ENCODE measurements around the gene TNFRSF13B. TPM values are rescaled to one million over a fixed set of nuclear protein-coding genes. Genes with fewer than 3 reads are reported as not detected.

TNFRSF13B gene
- total RNA-seq, 2 donors from 2014 or later = 2.3 TPM; not detected in 1

GRCh38 chr17:16938031-16938430 lies 33.9 kb downstream of the TNFRSF13B start:
- DNase-seq (ENCODE audit: low spot score) (no peak), ATAC-seq (no peak)
- Mint-ChIP-seq H3K27ac (no peak overlapping the region), H3K27me3 (peaks cover 0 to 4% of the 10 kb centered on the region in 2 donors), H3K4me3 (no peak overlapping the region), H3K36me3 (no peaks in the 10 kb centered on the region), H3K9me3 (no peaks in the 10 kb centered on the region), H3K4me1 (ENCODE audit: low read depth in 2 of 2) (no peaks in the 10 kb centered on the region)

DNA sequence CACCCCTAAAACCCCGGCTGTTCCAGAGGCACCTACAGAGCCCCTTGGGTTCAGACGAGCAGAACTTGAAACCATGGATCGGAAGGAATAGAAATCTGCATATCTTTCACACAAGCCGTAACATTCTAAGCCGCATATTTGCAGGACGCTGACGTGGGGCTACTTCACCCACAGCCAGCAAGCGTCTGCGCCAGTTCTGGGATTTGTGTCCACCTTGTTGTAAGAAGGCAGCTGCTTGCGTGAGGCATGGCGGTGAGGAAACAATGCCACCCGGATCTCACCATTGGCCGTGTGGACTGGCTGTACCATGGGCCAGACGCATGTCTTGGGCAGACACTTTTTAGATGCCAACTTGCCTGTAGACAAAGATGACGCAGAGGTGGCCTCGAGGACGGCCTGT lies 34.5 kb downstream of the TNFRSF13B start:
- Mint-ChIP-seq H3K4me1 (ENCODE audit: low read depth in 2 of 2) (no peaks in the 10 kb centered on the region), H3K36me3 (no peaks in the 10 kb centered on the region), H3K4me3 (no peak overlapping the region), H3K27me3 (peaks cover 0 to 4% of the 10 kb centered on the region in 2 donors), H3K27ac (no peak overlapping the region), H3K9me3 (no peaks in the 10 kb centered on the region)
- ATAC-seq = no peak
- DNase-seq (ENCODE audit: low spot score) = no peak

GRCh38 chr17:16936536-16937310 lies 35.2 kb downstream of the TNFRSF13B start:
- H3K27me3 Mint-ChIP-seq = peaks cover 0 to 4% of the 10 kb centered on the region in 2 donors
- no peaks in the 10 kb centered on the region for H3K4me1 Mint-ChIP-seq (ENCODE audit: low read depth in 2 of 2)
- H3K4me3 Mint-ChIP-seq = no peak overlapping the region
- H3K36me3 Mint-ChIP-seq = no peaks in the 10 kb centered on the region
- no peaks in the 10 kb centered on the region for H3K9me3 Mint-ChIP-seq
- ATAC-seq = no peak
- no peak overlapping the region for H3K27ac Mint-ChIP-seq
- no peak for DNase-seq (ENCODE audit: low spot score)

- no peak for DNase-seq (ENCODE audit: low spot score)
- ATAC-seq = no peak
- H3K27me3 Mint-ChIP-seq = peaks cover 0 to 4% of the 10 kb centered on the region in 2 donors
- H3K4me1 Mint-ChIP-seq (ENCODE audit: low read depth in 2 of 2) = no peaks in the 10 kb centered on the region
- no peaks in the 10 kb centered on the region for H3K36me3 Mint-ChIP-seq
- H3K27ac Mint-ChIP-seq = no peak overlapping the region
- H3K9me3 Mint-ChIP-seq = no peaks in the 10 kb centered on the region
- no peak overlapping the region for H3K4me3 Mint-ChIP-seq
These were observed 36.1 kb downstream of the TNFRSF13B start for GRCh38 chr17:16935786-16936185.

- DNase-seq (ENCODE audit: low spot score) (no peak), ATAC-seq (no peak)
- Mint-ChIP-seq H3K4me1 (ENCODE audit: low read depth in 2 of 2) (no peaks in the 10 kb centered on the region), H3K36me3 (no peaks in the 10 kb centered on the region), H3K4me3 (no peak overlapping the region), H3K27me3 (peaks cover 0 to 4% of the 10 kb centered on the region in 2 donors), H3K9me3 (no peaks in the 10 kb centered on the region), H3K27ac (no peak overlapping the region)
These were observed 36.7 kb downstream of the TNFRSF13B start for GRCh38 chr17:16935241-16935663.

GRCh38 chr17:16934836-16935235 lies 37.1 kb downstream of the TNFRSF13B start:
- Mint-ChIP-seq H3K27me3 (peaks cover 0 to 4% of the 10 kb centered on the region in 2 donors), H3K27ac (no peak overlapping the region), H3K4me3 (no peak overlapping the region), H3K36me3 (no peaks in the 10 kb centered on the region), H3K9me3 (no peaks in the 10 kb centered on the region), H3K4me1 (ENCODE audit: low read depth in 2 of 2) (no peaks in the 10 kb centered on the region)
- DNase-seq (ENCODE audit: low spot score) = no peak
- no peak for ATAC-seq

DNA sequence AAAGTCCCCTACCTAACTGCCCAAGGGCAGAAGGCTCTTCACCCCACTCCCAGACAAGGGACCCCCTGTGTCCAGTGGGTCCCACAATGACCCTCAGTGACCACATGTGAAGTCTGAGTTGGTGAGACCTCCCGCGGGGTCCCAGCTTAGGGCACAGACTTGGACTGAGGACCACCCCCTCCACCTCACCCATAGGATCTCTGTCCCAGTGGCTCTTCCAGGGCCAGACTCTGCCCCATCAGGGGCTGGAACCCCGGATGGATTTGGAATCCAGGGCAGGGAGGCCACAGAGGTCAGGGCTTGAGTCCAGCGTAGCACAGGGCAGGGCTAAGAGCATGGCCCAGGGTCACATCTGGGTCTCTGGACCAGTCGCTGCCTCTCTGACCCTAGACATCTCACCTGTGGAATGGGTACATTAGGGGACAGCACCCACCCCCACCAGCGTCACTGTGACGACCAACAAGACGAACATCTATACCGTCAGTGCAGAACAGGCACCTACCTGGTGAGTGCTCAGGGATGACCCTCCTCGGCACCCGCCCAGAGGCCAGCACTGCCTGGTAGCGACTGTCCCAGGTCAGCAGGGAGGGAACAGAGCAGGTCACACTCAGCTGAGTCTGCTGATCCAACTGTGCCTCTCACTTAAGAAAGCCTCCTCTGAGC lies 37.7 kb downstream of the TNFRSF13B start:
- Mint-ChIP-seq H3K27me3 (peaks cover 0 to 4% of the 10 kb centered on the region in 2 donors), H3K27ac (no peak overlapping the region), H3K36me3 (no peaks in the 10 kb centered on the region), H3K4me1 (ENCODE audit: low read depth in 2 of 2) (no peaks in the 10 kb centered on the region), H3K9me3 (no peaks in the 10 kb centered on the region), H3K4me3 (no peak overlapping the region)
- ATAC-seq = peak in 1 of 2 donors; percentile 11
- DNase-seq (ENCODE audit: low spot score) = no peak

DNA sequence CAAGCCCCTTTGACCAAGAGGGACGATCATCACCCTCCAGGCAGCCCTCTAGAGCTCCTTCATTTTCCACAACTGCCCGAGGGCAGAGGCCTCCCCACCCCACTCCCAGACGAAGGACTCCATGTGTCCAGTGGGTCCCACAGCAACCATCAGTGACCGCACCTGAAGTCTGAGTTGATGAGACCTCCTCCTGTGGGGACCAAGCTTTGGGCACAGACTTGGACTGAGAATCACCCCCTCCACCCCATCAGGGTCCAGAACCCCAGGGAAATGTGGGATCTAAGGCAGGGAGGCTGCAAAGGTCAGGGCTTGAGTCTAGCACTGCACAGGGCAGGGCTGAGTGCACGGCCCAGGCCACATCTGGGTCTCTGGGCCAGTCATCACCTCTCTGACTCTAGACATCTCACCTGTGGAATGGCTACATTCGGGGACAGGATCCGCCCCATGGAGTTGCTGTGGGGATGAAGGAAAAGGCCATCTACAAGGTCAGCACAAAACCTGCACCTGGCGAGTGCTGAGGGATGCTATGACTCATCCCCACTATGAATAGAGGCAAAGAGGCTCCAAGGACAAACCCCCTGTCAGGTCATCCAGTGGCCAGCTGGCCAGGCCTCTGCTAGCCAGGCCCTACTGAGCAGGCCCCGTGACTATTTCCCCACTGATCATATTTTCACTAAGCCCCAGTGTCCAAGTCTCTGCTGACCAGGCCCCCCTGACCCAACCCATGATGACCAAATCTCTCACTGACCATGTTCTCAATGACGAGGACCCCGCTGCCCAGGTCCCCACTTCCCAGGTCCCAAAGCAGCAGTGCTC lies 38.4 kb downstream of the TNFRSF13B start:
- Mint-ChIP-seq H3K27me3 (peaks cover 0 to 4% of the 10 kb centered on the region in 2 donors), H3K9me3 (no peaks in the 10 kb centered on the region), H3K4me3 (no peak overlapping the region), H3K36me3 (no peaks in the 10 kb centered on the region), H3K4me1 (ENCODE audit: low read depth in 2 of 2) (no peaks in the 10 kb centered on the region), H3K27ac (no peak overlapping the region)
- no peak for ATAC-seq
- DNase-seq (ENCODE audit: low spot score) = no peak

DNA sequence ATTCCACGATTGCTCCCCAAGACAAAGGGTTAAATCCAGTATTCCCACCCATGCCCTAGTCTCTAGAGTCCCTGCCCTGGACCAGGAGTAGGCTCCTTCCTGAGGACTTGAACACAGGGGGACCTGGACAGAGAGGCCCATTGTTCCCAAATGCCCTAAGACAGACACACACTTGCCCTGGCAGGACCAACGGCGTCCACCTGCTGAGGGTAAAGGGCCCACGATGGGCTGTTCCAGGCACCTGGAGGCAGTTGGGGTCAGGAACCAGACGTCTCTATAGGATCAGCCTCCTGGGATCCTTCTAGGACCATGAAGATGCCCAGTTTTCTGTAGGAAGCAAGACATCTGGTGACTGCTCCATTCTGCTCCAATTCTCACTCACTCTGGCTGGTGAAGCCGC lies 39.3 kb downstream of the TNFRSF13B start:
- no peaks in the 10 kb centered on the region for H3K4me1 Mint-ChIP-seq (ENCODE audit: low read depth in 2 of 2)
- H3K27me3 Mint-ChIP-seq = no peaks in the 10 kb centered on the region
- H3K27ac Mint-ChIP-seq = no peak overlapping the region
- DNase-seq (ENCODE audit: low spot score) (no peak), ATAC-seq (no peak)
- H3K4me3 Mint-ChIP-seq = no peak overlapping the region
- no peaks in the 10 kb centered on the region for H3K9me3 Mint-ChIP-seq
- no peaks in the 10 kb centered on the region for H3K36me3 Mint-ChIP-seq

- Mint-ChIP-seq H3K27ac (no peak overlapping the region), H3K36me3 (no peaks in the 10 kb centered on the region), H3K27me3 (no peaks in the 10 kb centered on the region), H3K4me3 (no peak overlapping the region), H3K4me1 (ENCODE audit: low read depth in 2 of 2) (no peaks in the 10 kb centered on the region), H3K9me3 (no peaks in the 10 kb centered on the region)
- DNase-seq (ENCODE audit: low spot score) = no peak
- no peak for ATAC-seq
These were observed 39.8 kb downstream of the TNFRSF13B start for GRCh38 chr17:16932156-16932555.

DNA sequence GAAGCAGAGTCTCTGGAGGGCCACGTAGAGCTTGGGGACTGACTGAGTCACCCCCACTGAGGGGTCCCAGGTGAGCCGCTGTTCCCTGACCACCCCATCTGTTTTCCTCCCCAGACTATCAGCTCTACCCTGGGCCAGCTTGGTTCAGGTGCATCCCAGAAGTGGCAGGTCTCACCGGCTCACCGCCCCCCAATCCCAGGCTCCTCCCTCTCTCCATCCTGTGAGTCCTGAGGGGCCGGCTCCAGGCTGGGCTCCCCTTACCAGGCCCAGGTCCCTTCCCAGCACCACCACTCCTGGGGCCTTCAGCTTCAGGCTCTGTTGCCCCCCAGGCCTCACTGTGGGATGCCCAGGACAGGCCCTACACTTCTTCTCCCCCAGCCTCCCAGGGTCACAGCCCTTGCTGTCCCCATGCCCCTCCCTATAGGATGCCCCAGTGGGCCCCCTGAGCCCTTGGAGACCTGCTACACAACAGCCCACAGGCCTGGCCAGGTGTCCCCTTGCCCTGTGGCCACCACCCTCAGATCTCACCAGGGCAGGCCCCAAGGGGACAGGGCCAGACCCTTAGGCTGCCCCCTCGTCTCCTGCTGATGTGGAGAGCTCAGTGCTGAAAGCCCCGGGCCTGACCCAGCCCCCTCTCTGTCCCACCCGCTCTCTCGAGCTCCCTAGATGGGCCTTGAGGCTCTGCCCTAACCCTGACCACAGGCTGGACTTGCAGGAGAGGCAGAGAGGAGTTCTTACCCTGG lies 40.4 kb downstream of the TNFRSF13B start:
- Mint-ChIP-seq H3K4me3 (no peak overlapping the region), H3K36me3 (no peaks in the 10 kb centered on the region), H3K4me1 (ENCODE audit: low read depth in 2 of 2) (no peaks in the 10 kb centered on the region), H3K27me3 (no peaks in the 10 kb centered on the region), H3K9me3 (no peaks in the 10 kb centered on the region), H3K27ac (no peak overlapping the region)
- ATAC-seq = no peak
- no peak for DNase-seq (ENCODE audit: low spot score)

DNA sequence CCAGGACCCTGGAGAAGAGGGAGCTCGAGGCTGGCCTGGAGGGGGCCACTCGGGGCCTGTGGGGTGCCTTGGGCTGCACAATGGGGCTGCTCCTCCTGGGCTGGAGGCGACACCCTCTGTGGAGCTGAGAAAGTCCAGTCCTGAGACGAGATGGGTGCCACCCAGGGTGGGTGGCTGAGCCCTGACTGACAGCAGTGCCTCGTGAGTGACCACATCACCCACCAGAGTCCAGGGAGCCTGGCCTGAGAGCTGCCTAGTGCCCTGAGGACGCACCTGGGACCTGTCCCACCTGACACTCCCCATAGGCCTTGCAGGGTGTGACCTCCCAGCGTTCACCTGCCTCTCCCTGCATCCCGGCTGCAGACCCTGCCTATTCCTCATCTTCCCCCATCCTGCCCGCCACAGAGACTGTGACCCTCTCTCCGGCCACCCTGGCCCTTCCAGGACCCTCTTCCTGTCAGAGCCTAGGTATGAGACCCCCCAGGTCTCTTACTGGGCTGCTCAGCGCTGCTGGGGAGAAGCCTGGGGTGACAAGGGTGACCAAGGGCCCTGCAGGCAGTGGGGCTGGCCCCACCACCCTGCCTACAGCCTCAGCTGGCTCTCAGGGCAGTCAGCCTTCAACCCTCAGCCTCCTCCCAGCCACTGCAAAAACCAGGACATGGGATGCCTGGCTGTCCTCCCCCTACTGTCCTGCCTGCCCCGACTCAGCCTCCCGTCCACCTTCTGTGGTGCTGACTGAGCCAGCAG lies 41.2 kb downstream of the TNFRSF13B start:
- no peaks in the 10 kb centered on the region for H3K9me3 Mint-ChIP-seq
- ATAC-seq = no peak

More for the DNA sequence above, 41.2 kb downstream of the TNFRSF13B start:
- no peaks in the 10 kb centered on the region for H3K27me3 Mint-ChIP-seq
- DNase-seq (ENCODE audit: low spot score) = no peak
- H3K27ac Mint-ChIP-seq = no peak overlapping the region
- H3K4me1 Mint-ChIP-seq (ENCODE audit: low read depth in 2 of 2) = no peaks in the 10 kb centered on the region
- no peak overlapping the region for H3K4me3 Mint-ChIP-seq
- H3K36me3 Mint-ChIP-seq = no peaks in the 10 kb centered on the region
